Suprapubic skin (tissue), 3 donors: ENCODE data around the gene RAI2.

Experiments used
- POLR2A ChIP-seq, 2 donors: fragments of 450-650 bp; IDR thresholded peaks; one replicate each; pipeline ENCODE4 v1.6.1; 2017; ENCODE audit warnings: antibody characterized with exemption in 2 of 2, mild to moderate bottlenecking in 2 of 2, moderate library complexity in 2 of 2
- TF ChIP-seq, protein P1 (sequence below), 2 donors: fragments of 200-600 bp in 1 of 2; fragments of 450-650 bp in 1 of 2; sonication (generic) in 1 of 2; IDR thresholded peaks; one replicate each; pipeline ENCODE4 v1.5.1; 2016 to 2019; ENCODE audit warnings: antibody characterized with exemption in 2 of 2, mild to moderate bottlenecking in 1 of 2, moderate library complexity in 1 of 2

DNA sequence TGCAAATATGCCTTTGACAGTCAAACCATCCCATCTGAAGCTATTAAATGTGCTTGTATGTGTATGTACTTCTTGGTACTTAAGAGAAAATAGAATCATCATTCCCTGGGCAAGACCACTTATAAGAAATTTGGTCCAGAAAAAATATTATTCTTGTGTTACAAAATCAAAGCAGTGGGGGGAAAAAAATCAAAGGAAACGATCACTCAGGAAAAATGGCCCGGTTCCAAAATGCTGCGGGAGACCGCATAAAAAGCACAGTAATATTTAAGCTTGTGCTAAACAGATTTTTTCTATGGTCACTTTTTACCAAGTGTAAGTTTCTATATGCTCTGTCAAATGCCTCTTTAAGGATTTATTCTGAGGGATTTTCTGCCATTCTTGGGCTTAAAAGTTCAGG is 36.1 kb downstream of the RAI2 start:
- TF ChIP-seq, protein P1, sequence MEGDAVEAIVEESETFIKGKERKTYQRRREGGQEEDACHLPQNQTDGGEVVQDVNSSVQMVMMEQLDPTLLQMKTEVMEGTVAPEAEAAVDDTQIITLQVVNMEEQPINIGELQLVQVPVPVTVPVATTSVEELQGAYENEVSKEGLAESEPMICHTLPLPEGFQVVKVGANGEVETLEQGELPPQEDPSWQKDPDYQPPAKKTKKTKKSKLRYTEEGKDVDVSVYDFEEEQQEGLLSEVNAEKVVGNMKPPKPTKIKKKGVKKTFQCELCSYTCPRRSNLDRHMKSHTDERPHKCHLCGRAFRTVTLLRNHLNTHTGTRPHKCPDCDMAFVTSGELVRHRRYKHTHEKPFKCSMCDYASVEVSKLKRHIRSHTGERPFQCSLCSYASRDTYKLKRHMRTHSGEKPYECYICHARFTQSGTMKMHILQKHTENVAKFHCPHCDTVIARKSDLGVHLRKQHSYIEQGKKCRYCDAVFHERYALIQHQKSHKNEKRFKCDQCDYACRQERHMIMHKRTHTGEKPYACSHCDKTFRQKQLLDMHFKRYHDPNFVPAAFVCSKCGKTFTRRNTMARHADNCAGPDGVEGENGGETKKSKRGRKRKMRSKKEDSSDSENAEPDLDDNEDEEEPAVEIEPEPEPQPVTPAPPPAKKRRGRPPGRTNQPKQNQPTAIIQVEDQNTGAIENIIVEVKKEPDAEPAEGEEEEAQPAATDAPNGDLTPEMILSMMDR (IDR thresholded peaks at IDR 0.05) = no peak
- no peak for TF ChIP-seq POLR2A (IDR thresholded peaks at IDR 0.05)
